ENCODE data around the gene SFR1. TPM values are rescaled to one million over a fixed set of nuclear protein-coding genes. Genes with fewer than 3 reads are reported as not detected.

SFR1 gene
- total RNA-seq, 1 experiment from 2014 or later = 9.9 TPM

DNA sequence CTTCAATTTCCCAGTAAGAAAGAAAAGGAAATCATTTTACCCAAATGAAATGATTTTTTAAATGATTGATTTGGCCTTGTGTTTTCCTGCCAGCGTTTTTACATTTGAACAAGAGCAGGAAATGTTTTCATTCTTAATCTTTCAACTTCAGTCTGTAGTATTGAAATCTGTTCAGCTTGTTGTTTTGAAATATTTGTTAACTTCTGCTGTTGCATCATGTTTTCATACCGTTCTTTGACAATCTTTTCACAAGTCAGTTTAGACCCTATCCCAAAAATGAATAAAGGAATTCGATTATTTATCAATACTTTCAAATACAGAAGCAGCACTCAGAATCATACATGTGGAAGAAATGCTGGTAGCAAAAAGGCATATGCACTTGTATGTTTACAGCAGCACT, 8.1 kb downstream of the SFR1 start:
- Mint-ChIP-seq H3K4me3 (no peak overlapping the region), H3K9me3 (no peaks in the 10 kb centered on the region), H3K36me3 (peaks cover 6% of the 10 kb centered on the region), H3K27me3 (ENCODE audit: low read depth) (no peaks in the 10 kb centered on the region; the same call in 1 of the 2 replicates), H3K4me1 (peaks cover 14% of the 10 kb centered on the region), H3K27ac (0 out of 2 replicates have a peak overlapping the region, but pooled peaks have one; percentile 14)
- no peak for TF ChIP-seq EMX1 (CRISPR knock-in tag; IDR thresholded peaks at IDR 0.05)
- no peak for TF ChIP-seq CREB1 (CRISPR knock-in tag; IDR thresholded peaks at IDR 0.05)
- TF ChIP-seq GTF2I (CRISPR knock-in tag; conservative IDR thresholded peaks at IDR 0.05) = no peak
- no peak for TF ChIP-seq ESRRA (CRISPR knock-in tag; IDR thresholded peaks at IDR 0.05; ENCODE audit: borderline replicate concordance)
- TF ChIP-seq SP1 (CRISPR knock-in tag; conservative IDR thresholded peaks at IDR 0.05) = no peak
- TF ChIP-seq, protein P1, sequence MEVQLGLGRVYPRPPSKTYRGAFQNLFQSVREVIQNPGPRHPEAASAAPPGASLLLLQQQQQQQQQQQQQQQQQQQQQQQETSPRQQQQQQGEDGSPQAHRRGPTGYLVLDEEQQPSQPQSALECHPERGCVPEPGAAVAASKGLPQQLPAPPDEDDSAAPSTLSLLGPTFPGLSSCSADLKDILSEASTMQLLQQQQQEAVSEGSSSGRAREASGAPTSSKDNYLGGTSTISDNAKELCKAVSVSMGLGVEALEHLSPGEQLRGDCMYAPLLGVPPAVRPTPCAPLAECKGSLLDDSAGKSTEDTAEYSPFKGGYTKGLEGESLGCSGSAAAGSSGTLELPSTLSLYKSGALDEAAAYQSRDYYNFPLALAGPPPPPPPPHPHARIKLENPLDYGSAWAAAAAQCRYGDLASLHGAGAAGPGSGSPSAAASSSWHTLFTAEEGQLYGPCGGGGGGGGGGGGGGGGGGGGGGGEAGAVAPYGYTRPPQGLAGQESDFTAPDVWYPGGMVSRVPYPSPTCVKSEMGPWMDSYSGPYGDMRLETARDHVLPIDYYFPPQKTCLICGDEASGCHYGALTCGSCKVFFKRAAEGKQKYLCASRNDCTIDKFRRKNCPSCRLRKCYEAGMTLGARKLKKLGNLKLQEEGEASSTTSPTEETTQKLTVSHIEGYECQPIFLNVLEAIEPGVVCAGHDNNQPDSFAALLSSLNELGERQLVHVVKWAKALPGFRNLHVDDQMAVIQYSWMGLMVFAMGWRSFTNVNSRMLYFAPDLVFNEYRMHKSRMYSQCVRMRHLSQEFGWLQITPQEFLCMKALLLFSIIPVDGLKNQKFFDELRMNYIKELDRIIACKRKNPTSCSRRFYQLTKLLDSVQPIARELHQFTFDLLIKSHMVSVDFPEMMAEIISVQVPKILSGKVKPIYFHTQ (CRISPR knock-in tag; IDR thresholded peaks at IDR 0.05) = no peak
- no peak for TF ChIP-seq ZBTB21 (CRISPR knock-in tag; IDR thresholded peaks at IDR 0.05; ENCODE audit: borderline replicate concordance)
- TF ChIP-seq NR3C1 (CRISPR knock-in tag; conservative IDR thresholded peaks at IDR 0.05; ENCODE audit: low read depth) = no peak
- no peak for TF ChIP-seq TEAD1 (CRISPR knock-in tag; IDR thresholded peaks at IDR 0.05)
- TF ChIP-seq, protein P2, sequence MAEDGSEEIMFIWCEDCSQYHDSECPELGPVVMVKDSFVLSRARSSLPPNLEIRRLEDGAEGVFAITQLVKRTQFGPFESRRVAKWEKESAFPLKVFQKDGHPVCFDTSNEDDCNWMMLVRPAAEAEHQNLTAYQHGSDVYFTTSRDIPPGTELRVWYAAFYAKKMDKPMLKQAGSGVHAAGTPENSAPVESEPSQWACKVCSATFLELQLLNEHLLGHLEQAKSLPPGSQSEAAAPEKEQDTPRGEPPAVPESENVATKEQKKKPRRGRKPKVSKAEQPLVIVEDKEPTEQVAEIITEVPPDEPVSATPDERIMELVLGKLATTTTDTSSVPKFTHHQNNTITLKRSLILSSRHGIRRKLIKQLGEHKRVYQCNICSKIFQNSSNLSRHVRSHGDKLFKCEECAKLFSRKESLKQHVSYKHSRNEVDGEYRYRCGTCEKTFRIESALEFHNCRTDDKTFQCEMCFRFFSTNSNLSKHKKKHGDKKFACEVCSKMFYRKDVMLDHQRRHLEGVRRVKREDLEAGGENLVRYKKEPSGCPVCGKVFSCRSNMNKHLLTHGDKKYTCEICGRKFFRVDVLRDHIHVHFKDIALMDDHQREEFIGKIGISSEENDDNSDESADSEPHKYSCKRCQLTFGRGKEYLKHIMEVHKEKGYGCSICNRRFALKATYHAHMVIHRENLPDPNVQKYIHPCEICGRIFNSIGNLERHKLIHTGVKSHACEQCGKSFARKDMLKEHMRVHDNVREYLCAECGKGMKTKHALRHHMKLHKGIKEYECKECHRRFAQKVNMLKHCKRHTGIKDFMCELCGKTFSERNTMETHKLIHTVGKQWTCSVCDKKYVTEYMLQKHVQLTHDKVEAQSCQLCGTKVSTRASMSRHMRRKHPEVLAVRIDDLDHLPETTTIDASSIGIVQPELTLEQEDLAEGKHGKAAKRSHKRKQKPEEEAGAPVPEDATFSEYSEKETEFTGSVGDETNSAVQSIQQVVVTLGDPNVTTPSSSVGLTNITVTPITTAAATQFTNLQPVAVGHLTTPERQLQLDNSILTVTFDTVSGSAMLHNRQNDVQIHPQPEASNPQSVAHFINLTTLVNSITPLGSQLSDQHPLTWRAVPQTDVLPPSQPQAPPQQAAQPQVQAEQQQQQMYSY (CRISPR knock-in tag; IDR thresholded peaks at IDR 0.05) = no peak
- TF ChIP-seq ZNF416 (CRISPR knock-in tag; IDR thresholded peaks at IDR 0.05) = no peak
- TF ChIP-seq, protein P3, sequence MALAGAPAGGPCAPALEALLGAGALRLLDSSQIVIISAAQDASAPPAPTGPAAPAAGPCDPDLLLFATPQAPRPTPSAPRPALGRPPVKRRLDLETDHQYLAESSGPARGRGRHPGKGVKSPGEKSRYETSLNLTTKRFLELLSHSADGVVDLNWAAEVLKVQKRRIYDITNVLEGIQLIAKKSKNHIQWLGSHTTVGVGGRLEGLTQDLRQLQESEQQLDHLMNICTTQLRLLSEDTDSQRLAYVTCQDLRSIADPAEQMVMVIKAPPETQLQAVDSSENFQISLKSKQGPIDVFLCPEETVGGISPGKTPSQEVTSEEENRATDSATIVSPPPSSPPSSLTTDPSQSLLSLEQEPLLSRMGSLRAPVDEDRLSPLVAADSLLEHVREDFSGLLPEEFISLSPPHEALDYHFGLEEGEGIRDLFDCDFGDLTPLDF (CRISPR knock-in tag; IDR thresholded peaks at IDR 0.05) = no peak
- TF ChIP-seq, protein P4, sequence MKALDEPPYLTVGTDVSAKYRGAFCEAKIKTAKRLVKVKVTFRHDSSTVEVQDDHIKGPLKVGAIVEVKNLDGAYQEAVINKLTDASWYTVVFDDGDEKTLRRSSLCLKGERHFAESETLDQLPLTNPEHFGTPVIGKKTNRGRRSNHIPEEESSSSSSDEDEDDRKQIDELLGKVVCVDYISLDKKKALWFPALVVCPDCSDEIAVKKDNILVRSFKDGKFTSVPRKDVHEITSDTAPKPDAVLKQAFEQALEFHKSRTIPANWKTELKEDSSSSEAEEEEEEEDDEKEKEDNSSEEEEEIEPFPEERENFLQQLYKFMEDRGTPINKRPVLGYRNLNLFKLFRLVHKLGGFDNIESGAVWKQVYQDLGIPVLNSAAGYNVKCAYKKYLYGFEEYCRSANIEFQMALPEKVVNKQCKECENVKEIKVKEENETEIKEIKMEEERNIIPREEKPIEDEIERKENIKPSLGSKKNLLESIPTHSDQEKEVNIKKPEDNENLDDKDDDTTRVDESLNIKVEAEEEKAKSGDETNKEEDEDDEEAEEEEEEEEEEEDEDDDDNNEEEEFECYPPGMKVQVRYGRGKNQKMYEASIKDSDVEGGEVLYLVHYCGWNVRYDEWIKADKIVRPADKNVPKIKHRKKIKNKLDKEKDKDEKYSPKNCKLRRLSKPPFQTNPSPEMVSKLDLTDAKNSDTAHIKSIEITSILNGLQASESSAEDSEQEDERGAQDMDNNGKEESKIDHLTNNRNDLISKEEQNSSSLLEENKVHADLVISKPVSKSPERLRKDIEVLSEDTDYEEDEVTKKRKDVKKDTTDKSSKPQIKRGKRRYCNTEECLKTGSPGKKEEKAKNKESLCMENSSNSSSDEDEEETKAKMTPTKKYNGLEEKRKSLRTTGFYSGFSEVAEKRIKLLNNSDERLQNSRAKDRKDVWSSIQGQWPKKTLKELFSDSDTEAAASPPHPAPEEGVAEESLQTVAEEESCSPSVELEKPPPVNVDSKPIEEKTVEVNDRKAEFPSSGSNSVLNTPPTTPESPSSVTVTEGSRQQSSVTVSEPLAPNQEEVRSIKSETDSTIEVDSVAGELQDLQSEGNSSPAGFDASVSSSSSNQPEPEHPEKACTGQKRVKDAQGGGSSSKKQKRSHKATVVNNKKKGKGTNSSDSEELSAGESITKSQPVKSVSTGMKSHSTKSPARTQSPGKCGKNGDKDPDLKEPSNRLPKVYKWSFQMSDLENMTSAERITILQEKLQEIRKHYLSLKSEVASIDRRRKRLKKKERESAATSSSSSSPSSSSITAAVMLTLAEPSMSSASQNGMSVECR (CRISPR knock-in tag; IDR thresholded peaks at IDR 0.05; ENCODE audit: borderline replicate concordance) = no peak
- TF ChIP-seq, protein P5, sequence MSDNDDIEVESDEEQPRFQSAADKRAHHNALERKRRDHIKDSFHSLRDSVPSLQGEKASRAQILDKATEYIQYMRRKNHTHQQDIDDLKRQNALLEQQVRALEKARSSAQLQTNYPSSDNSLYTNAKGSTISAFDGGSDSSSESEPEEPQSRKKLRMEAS (CRISPR knock-in tag; IDR thresholded peaks at IDR 0.05) = no peak
- TF ChIP-seq ZNF232 (CRISPR knock-in tag; IDR thresholded peaks at IDR 0.05) = no peak
- TF ChIP-seq ZNF423 (CRISPR knock-in tag; IDR thresholded peaks at IDR 0.05) = no peak
- ChIA-PET CTCF (interaction anchor here (1.0 to 1.8 kb wide), 3 partner anchors 8 to 17 kb away, joined by 3 to 6 read pairs (median 4); partner anchors contain the start of gene SFR1), POLR2A (interaction anchor here (0.7 to 1.2 kb wide), 2 partner anchors 12 to 53 kb away, joined by 3 to 7 read pairs; no protein-coding TSS in a partner anchor)
- no peak for DNase-seq (ENCODE audit: low spot score)
- no peak for ATAC-seq

Data from WTC11 (cell line).